Heart left ventricle (tissue), 16 donors: Measurements from ENCODE around the gene MEFV. TPM values are rescaled to one million over a fixed set of nuclear protein-coding genes. Genes with fewer than 3 reads are reported as not detected.
A peak's percentile ranks its signal among the peaks of the same experiment; 100 is the strongest.

Experiments
- ATAC-seq, 4 donors: fragments of 200-7000 bp; cut with Tn5 transposase; one replicate each; pipeline ENCODE4 v1.9.1; 2020 to 2022; ENCODE audit warnings: moderate library complexity in 4 of 4, mild to moderate bottlenecking in 3 of 4, moderate number of reproducible peaks in 1 of 4
- DNase-seq, 5 donors: peaks; one replicate each; pipeline ENCODE4 v3.0.0-alpha.2; 2020
- H3K27ac ChIP-seq, 12 donors: fragments of 200-600 bp; sonication (generic) in 4 of 12; one replicate each; pipeline versions ENCODE4 v1.5.0 to v1.8.0; 2016 to 2022; ENCODE audit warnings: mild to moderate bottlenecking in 2 of 12
- H3K27me3 ChIP-seq, 9 donors: fragments of 200-600 bp; sonication (generic) in 2 of 9; one replicate each; pipeline versions ENCODE4 v1.5.1 to v1.8.0; 2016 to 2022; ENCODE audit warnings: mild to moderate bottlenecking in 3 of 9
- H3K36me3 ChIP-seq, 9 donors: fragments of 200-600 bp; sonication (generic) in 2 of 9; one replicate each; pipeline versions ENCODE4 v1.5.0 to v1.8.0; 2018 to 2022; ENCODE audit warnings: mild to moderate bottlenecking in 2 of 9
- H3K4me1 ChIP-seq, 12 donors: fragments of 200-600 bp; sonication (generic) in 4 of 12; one replicate each; pipeline versions ENCODE4 v1.5.0 to v1.8.0; 2016 to 2022; ENCODE audit warnings: mild to moderate bottlenecking in 3 of 12
- H3K4me3 ChIP-seq, 12 donors: fragments of 200-600 bp; sonication (generic) in 4 of 12; one replicate each; pipeline versions ENCODE4 v1.5.0 to v1.8.0; 2017 to 2022; ENCODE audit warnings: mild to moderate bottlenecking in 9 of 12, moderate library complexity in 4 of 12
- H3K9me3 ChIP-seq, 12 donors: fragments of 200-600 bp; sonication (generic) in 4 of 12; one replicate each; pipeline versions ENCODE4 v1.5.0 to v1.8.0; 2016 to 2022; ENCODE audit warnings: mild to moderate bottlenecking in 1 of 12
- CTCF ChIP-seq, 12 donors: fragments of 200-600 bp; sonication (generic) in 4 of 12; IDR thresholded peaks; one replicate each; pipeline versions ENCODE4 v1.5.0 to v1.8.0; 2018 to 2022; ENCODE audit warnings: antibody characterized with exemption in 12 of 12, mild to moderate bottlenecking in 5 of 12
- POLR2A ChIP-seq, 2 donors: fragments of 450-650 bp; IDR thresholded peaks; one replicate each; pipeline ENCODE4 v1.6.1; 2017; ENCODE audit warnings: antibody characterized with exemption in 2 of 2, mild to moderate bottlenecking in 2 of 2, moderate library complexity in 2 of 2
- WGBS, 4 donors: extraction: QIAGEN DNeasy Blood & Tissue Kit in 2 of 4; methylation state at CpG; one replicate each; pipeline versions ENCODE4 v1.1.5 to v1.1.7; 2013 to 2018; 5-methylcytosine and 5-hydroxymethylcytosine counted together
- intact Hi-C, 10 donors: fragments of 100-400 bp; cut with DNase I; formaldehyde crosslinking; loops; one replicate each; pipeline versions ENCODE4 v1.11.1 to v1.14.2; 2022
- polyA plus RNA-seq, 2 donors: library from polyadenylated mRNA; stranded (reverse); fragments of 200-250 nt; gene quantifications; one replicate each; pipeline ENCODE4 v1.2.3, GENCODE V29; 2013
- total RNA-seq, 9 donors: library from RNA; depleted of rRNA in 2 of 9; stranded (reverse); fragments of >200 nt in 2 of 9; fragmentation: NEBNext Ultra II Directional in 3 of 9; extraction: Animal tissue kit (Norgen Biotek cat#: 25700) in 3 of 9; gene quantifications; one replicate each; pipeline versions ENCODE4 v1.1.0 to v1.2.4, GENCODE V29; 2016 to 2023
- donor health status: ischemic (EF 13 %, LVEDD 7.1; RV severe dilation, severe dysfunction).
- donor health status: healthy with polysubstance abuse.
- donor health status: DM: no; HTN: yes; CAD: no.
- donor health status: DM: no; HTN: no; CAD: no.
- donor health status: ischemic (EF 25% LVEDD 6.9; RV normal size, moderate dysfunction).
- donor health status: ischemic (EF 25% LVEDD 5.7; RV mildly dilated, moderate dysfunction).
- donor health status: healthy.
- donor health status: DM: yes; HTN: yes; CAD: no.
- donor health status: ischemic (EF 35%, LVEDD 5.7; RV mildly dilated, moderate dysfunction).
- donor health status: nonischemic (EF 11% LVEDD 7.7; RV severe dilation, severe dysfunction).
- donor health status: DM: yes; HTN: yes; CAD: no.
- donor health status: PGD.
- donor health status: ischemic (EF 29% LVEDD 5.4; RV normal size, mild dysfunction).
- donor health status: nonischemic (EF 23%, LVEDD 6.1; RV moderate dilation, normal function).

The MEFV gene
- total and polyA plus RNA-seq, 11 donors, result 0.23 to 4.3 (median 0.75) TPM

- peaks cover 0 to under 1% (median 0%) of the 10 kb centered on the region in 12 donors for H3K9me3 ChIP-seq
- TF ChIP-seq CTCF (IDR thresholded peaks at IDR 0.05), result no peak
- no peak for TF ChIP-seq POLR2A (IDR thresholded peaks at IDR 0.05)
- H3K36me3 ChIP-seq, result no peaks in the 10 kb centered on the region
- ATAC-seq (no peak), DNase-seq (no peak)
- no peaks in the 10 kb centered on the region for H3K4me1 ChIP-seq
- WGBS, 4 donors, result 63 to 73% (median 66%) methylated on average over 5 of the region's 5 CpGs
- H3K4me3 ChIP-seq, result no peak overlapping the region
- intact Hi-C loops, result no loop called here
- H3K27me3 ChIP-seq, result peaks cover 0 to 13% (median 0%) of the 10 kb centered on the region in 9 donors
- no peak overlapping the region for H3K27ac ChIP-seq
These were observed 14.7 kb downstream of the MEFV start for GRCh38 chr16:3241761-3242160.

- no peaks in the 10 kb centered on the region for H3K27me3 ChIP-seq
- no peak for ATAC-seq
- no peak overlapping the region for H3K4me3 ChIP-seq
- TF ChIP-seq CTCF (IDR thresholded peaks at IDR 0.05) (no peak), POLR2A (IDR thresholded peaks at IDR 0.05) (no peak)
- intact Hi-C loops, result loop anchor here in 3 of 10 donors (1.0 to 10.0 kb wide), 4 partner anchors 27 to 49 kb away; partner anchors contain the start of gene ZNF263 (in 2 of the 3)
- H3K9me3 ChIP-seq, result peaks cover 0 to 25% (median under 1%) of the 10 kb centered on the region in 12 donors
- 78 to 85% (median 83%) methylated on average over 19 to 29 of the region's 29 CpGs for WGBS, 4 donors
- peaks cover 4 to 24% (median 20%) of the 10 kb centered on the region in 9 donors for H3K36me3 ChIP-seq
- no peak overlapping the region for H3K27ac ChIP-seq
- H3K4me1 ChIP-seq, result peaks cover 0 to 18% (median 13%) of the 10 kb centered on the region in 12 donors
- peak; percentile 23 to 78 (median 45) for DNase-seq
These were observed 20.4 kb downstream of the MEFV start for GRCh38 chr16:3235856-3236669.

- ATAC-seq (peak; percentile 99), DNase-seq (peak; percentile 97 to 99 (median 98))
- WGBS, 4 donors, result 0 to 1% (median 0%) methylated on average over 2 to 56 of the region's 59 CpGs
- peaks cover 0 to 18% (median 13%) of the 10 kb centered on the region in 12 donors for H3K4me1 ChIP-seq
- TF ChIP-seq CTCF (IDR thresholded peaks at IDR 0.05), result no peak
- peak in 1 of 2 donors; percentile 75 for TF ChIP-seq POLR2A (IDR thresholded peaks at IDR 0.05)
- H3K4me3 ChIP-seq, result peak within 1 kb of the TSS; percentile 79 to 99 (median 90)
- intact Hi-C loops, result loop anchor here in 3 of 10 donors (1.0 to 10.0 kb wide), 4 partner anchors 28 to 50 kb away; partner anchors contain the start of gene ZNF263 (in 2 of the 3)
- H3K36me3 ChIP-seq, result peaks cover 6 to 35% (median 31%) of the 10 kb centered on the region in 9 donors
- peak within 1 kb of the TSS; percentile 88 to 100 (median 98) for H3K27ac ChIP-seq
- H3K9me3 ChIP-seq, result peaks cover 0 to 36% (median 8%) of the 10 kb centered on the region in 12 donors
- no peaks in the 10 kb centered on the region for H3K27me3 ChIP-seq
These were observed 21.4 kb downstream of the MEFV start, which contains the start of gene ZNF200 for GRCh38 chr16:3234857-3235561. Gene ZNF200 (minus strand): TSS chr16:3235158. CDS start chr16:3233755, 1,403 bp downstream.
